Nephron progenitor cell (in vitro differentiated cells): ENCODE results near the gene MAPK9.

Source experiments
- DNase-seq: peaks from one replicate; pipeline ENCODE4 v3.0.0; 2021
- H3K27ac Mint-ChIP-seq: 2 replicates; pipeline ENCODE4 v1.8.0; 2021; ENCODE audit warnings: mild to moderate bottlenecking, moderate library complexity, mixed read lengths
- H3K27me3 Mint-ChIP-seq: 2 replicates; pipeline ENCODE4 v1.8.0; 2021; ENCODE audit warnings: mild to moderate bottlenecking, low read depth, mixed read lengths; ENCODE audit not compliant: poor library complexity
- H3K36me3 Mint-ChIP-seq: 2 replicates; pipeline ENCODE4 v1.8.0; 2021; ENCODE audit warnings: low read depth, mixed read lengths
- H3K4me1 Mint-ChIP-seq: 2 replicates; pipeline ENCODE4 v1.8.0; 2021; ENCODE audit warnings: mixed read lengths
- H3K4me3 Mint-ChIP-seq: 2 replicates; pipeline ENCODE4 v1.8.0; 2021; ENCODE audit warnings: mild to moderate bottlenecking, moderate library complexity, mixed read lengths
- H3K9me3 Mint-ChIP-seq: 2 replicates; pipeline ENCODE4 v1.8.0; 2021; ENCODE audit warnings: mild to moderate bottlenecking, moderate library complexity, mixed read lengths
- CTCF ChIP-seq: fragments of 200-600 bp; sonication (generic); IDR thresholded peaks from 2 replicates; pipeline ENCODE4 v1.5.0; 2021; ENCODE audit warnings: antibody characterized with exemption

MAPK9 gene

GRCh38 chr5:180208435-180209081 is 83.3 kb downstream of the MAPK9 start:
- DNase-seq = peak; percentile 69
- H3K4me1 Mint-ChIP-seq = peaks cover 11% of the 10 kb centered on the region
- H3K36me3 Mint-ChIP-seq = no peaks in the 10 kb centered on the region
- TF ChIP-seq CTCF = no peak
- H3K4me3 Mint-ChIP-seq = peak overlapping the region; percentile 78
- H3K9me3 Mint-ChIP-seq = no peaks in the 10 kb centered on the region
- no peak overlapping the region for H3K27ac Mint-ChIP-seq
- peaks cover 36% of the 10 kb centered on the region for H3K27me3 Mint-ChIP-seq

- no peaks in the 10 kb centered on the region for H3K9me3 Mint-ChIP-seq
- no peak for TF ChIP-seq CTCF
- no peaks in the 10 kb centered on the region for H3K36me3 Mint-ChIP-seq
- H3K4me3 Mint-ChIP-seq = peak overlapping the region; percentile 78
- H3K27me3 Mint-ChIP-seq = peaks cover 39% of the 10 kb centered on the region
- peaks cover 11% of the 10 kb centered on the region for H3K4me1 Mint-ChIP-seq
- H3K27ac Mint-ChIP-seq = no peak overlapping the region
- DNase-seq = no peak
Measured at GRCh38 chr5:180208038-180208434, 83.8 kb downstream of the MAPK9 start.

GRCh38 chr5:180207593-180207992 is 84.3 kb downstream of the MAPK9 start:
- Mint-ChIP-seq H3K4me3 (peak overlapping the region; percentile 29), H3K27ac (no peak overlapping the region), H3K36me3 (no peaks in the 10 kb centered on the region), H3K9me3 (no peaks in the 10 kb centered on the region), H3K4me1 (peaks cover 11% of the 10 kb centered on the region), H3K27me3 (peaks cover 41% of the 10 kb centered on the region)
- TF ChIP-seq CTCF = no peak
- no peak for DNase-seq

- DNase-seq = no peak
- H3K4me1 Mint-ChIP-seq = peaks cover 11% of the 10 kb centered on the region
- no peaks in the 10 kb centered on the region for H3K9me3 Mint-ChIP-seq
- peaks cover 41% of the 10 kb centered on the region for H3K27me3 Mint-ChIP-seq
- TF ChIP-seq CTCF = no peak
- H3K27ac Mint-ChIP-seq = no peak overlapping the region
- H3K36me3 Mint-ChIP-seq = no peaks in the 10 kb centered on the region
- H3K4me3 Mint-ChIP-seq = peak overlapping the region; percentile 60
Measured at GRCh38 chr5:180206993-180207392, 84.9 kb downstream of the MAPK9 start.

- H3K4me3 Mint-ChIP-seq = no peak overlapping the region
- no peaks in the 10 kb centered on the region for H3K36me3 Mint-ChIP-seq
- no peak for DNase-seq
- no peak overlapping the region for H3K27ac Mint-ChIP-seq
- no peak for TF ChIP-seq CTCF
- peaks cover 11% of the 10 kb centered on the region for H3K4me1 Mint-ChIP-seq
- H3K27me3 Mint-ChIP-seq = peaks cover 39% of the 10 kb centered on the region
- H3K9me3 Mint-ChIP-seq = no peaks in the 10 kb centered on the region
Measured at GRCh38 chr5:180205916-180206315, 86.0 kb downstream of the MAPK9 start.

- Mint-ChIP-seq H3K27me3 (peaks cover 29% of the 10 kb centered on the region), H3K4me1 (peaks cover 7% of the 10 kb centered on the region), H3K27ac (no peak overlapping the region), H3K36me3 (no peaks in the 10 kb centered on the region), H3K4me3 (no peak overlapping the region), H3K9me3 (no peaks in the 10 kb centered on the region)
- no peak for DNase-seq
- TF ChIP-seq CTCF = no peak
Measured at GRCh38 chr5:180204276-180204819, 87.5 kb downstream of the MAPK9 start.
